Transverse colon (tissue), 4 donors: Measurements from ENCODE around the gene COMTD1. TPM values are rescaled to one million over a fixed set of nuclear protein-coding genes. Genes with fewer than 3 reads are reported as not detected.

Experiments
- DNase-seq: peaks from one replicate; pipeline ENCODE4 v3.0.0-alpha.2; 2019
- H3K27ac ChIP-seq, 4 donors: fragments of 200-600 bp; sonication (generic); 2 replicates each; pipeline ENCODE4 v1.5.1; 2016 to 2018; ENCODE audit warnings: inconsistent platforms in 4 of 4
- H3K27me3 ChIP-seq: fragments of 200-600 bp; sonication (generic); 2 replicates; pipeline ENCODE4 v1.5.1; 2017; ENCODE audit warnings: inconsistent platforms
- H3K36me3 ChIP-seq, 4 donors: fragments of 200-600 bp; sonication (generic); 2 replicates each; pipeline ENCODE4 v1.5.1; 2017 to 2019; ENCODE audit warnings: inconsistent platforms in 4 of 4
- H3K4me1 ChIP-seq, 4 donors: fragments of 200-600 bp; sonication (generic); 2 replicates each; pipeline ENCODE4 v1.5.1; 2017 to 2020; ENCODE audit warnings: inconsistent platforms in 4 of 4
- H3K4me3 ChIP-seq, 4 donors: fragments of 200-600 bp; sonication (generic); 1 replicate in 1 of 4; 2 replicates in 3 of 4; pipeline versions ENCODE4 v1.5.1 to v1.6.1; 2017 to 2019; ENCODE audit warnings: inconsistent platforms in 4 of 4
- H3K9me3 ChIP-seq, 2 donors: fragments of 200-600 bp; sonication (generic); 2 replicates each; pipeline ENCODE4 v1.5.1; 2017 to 2019; ENCODE audit warnings: inconsistent platforms in 2 of 2
- CTCF ChIP-seq, 5 experiments: fragments of 200-600 bp in 3 of 5; fragments of 450-650 bp in 2 of 5; sonication (generic) in 3 of 5; IDR thresholded peaks; 1 replicate in 2 of 5; 2 replicates in 3 of 5; pipeline ENCODE4 v1.5.1; 2016 to 2017; ENCODE audit warnings: antibody characterized with exemption in 5 of 5, inconsistent platforms in 3 of 5, mild to moderate bottlenecking in 2 of 5, moderate library complexity in 1 of 5
- EP300 ChIP-seq: sonication (generic); formaldehyde crosslinking; IDR thresholded peaks from one replicate; pipeline ENCODE4 v1.6.1; 2017; ENCODE audit warnings: antibody characterized with exemption, low read depth
- POLR2A ChIP-seq: fragments of 450-650 bp; IDR thresholded peaks from one replicate; pipeline ENCODE4 v1.6.1; 2016; ENCODE audit warnings: antibody characterized with exemption, mild to moderate bottlenecking, moderate library complexity
- POLR2AphosphoS5 ChIP-seq, 3 donors: sonication (generic); formaldehyde crosslinking; IDR thresholded peaks; one replicate each; pipeline ENCODE4 v1.6.1; 2016; ENCODE audit warnings: antibody characterized with exemption in 3 of 3
- WGBS, 2 donors: methylation state at CpG; one replicate each; pipeline ENCODE4 v1.1.5; 2018; ENCODE audit warnings: low coverage in 1 of 2; 5-methylcytosine and 5-hydroxymethylcytosine counted together
- in situ Hi-C, 4 donors: fragments of 200-750 bp; cut with MboI; loops; one replicate each; pipeline versions ENCODE4 v1.15.0 to v1.15.1; 2017; ENCODE audit warnings: low sequenced_read_pairs in 3 of 4, low pct_ligation_motif_present in 1 of 4, low pct_unique_long_range_greater_than_20kb in 1 of 4
- intact Hi-C: fragments of 100-400 bp; cut with DNase I; formaldehyde crosslinking; loops from one replicate; pipeline ENCODE4 v1.15.1; 2023; ENCODE audit warnings: low total_unique reads
- small RNA-seq, 4 donors: library from RNA; depleted of rRNA; stranded (forward); fragments of <200 nt; gene quantifications; one replicate each; pipeline ENCODE3, GENCODE V24; 2016
- total RNA-seq, 4 donors: library from RNA; depleted of rRNA; stranded (reverse); fragments of >200 nt; gene quantifications; one replicate each; pipeline ENCODE4 v1.1.0, GENCODE V29; 2016

Gene COMTD1
- total RNA-seq, 4 donors from 2014 or later = 90.7 to 761 (median 173) TPM

GRCh38 chr10:75187961-75188426, 47.8 kb downstream of the COMTD1 start:
- intact Hi-C loops (loop anchor here (5.0 kb wide), 1 partner anchor 49 kb away; the partner anchor contains the start of gene COMTD1), in situ Hi-C loops (no loop called here)

GRCh38 chr10:75186310-75186709, 49.4 kb downstream of the COMTD1 start:
- in situ Hi-C loops = no loop called here

More at GRCh38 chr10:75187961-75188426, 47.8 kb downstream of the COMTD1 start:
- peak; percentile 68 for DNase-seq
- Histone ChIP-seq H3K4me1 (peaks cover 3 to 56% (median 28%) of the 10 kb centered on the region in 4 donors), H3K36me3 (no peaks in the 10 kb centered on the region), H3K4me3 (no peak overlapping the region), H3K9me3 (no peaks in the 10 kb centered on the region), H3K27ac (peak overlapping the region in 3 of 4 donors; percentile 32 to 50 (median 39)), H3K27me3 (no peaks in the 10 kb centered on the region)
- 43 to 69% methylated on average over 2 to 3 of the region's 3 CpGs for WGBS, 2 donors
- TF ChIP-seq CTCF (IDR thresholded peaks at IDR 0.05) (peak; percentile 61 to 81 (median 70)), POLR2AphosphoS5 (IDR thresholded peaks at IDR 0.05) (peak in 1 of 3 donors; percentile 6), EP300 (no peak), POLR2A (no peak)

More at GRCh38 chr10:75186310-75186709, 49.4 kb downstream of the COMTD1 start:
- Histone ChIP-seq H3K27me3 (no peaks in the 10 kb centered on the region), H3K4me3 (no peak overlapping the region), H3K9me3 (no peaks in the 10 kb centered on the region), H3K36me3 (peaks cover 0 to 5% (median 0%) of the 10 kb centered on the region in 4 donors), H3K4me1 (peaks cover 0 to 41% (median 13%) of the 10 kb centered on the region in 4 donors), H3K27ac (peak overlapping the region in 2 of 4 donors; percentile 9 to 44)
- intact Hi-C loops = loop anchor here (5.0 kb wide), 1 partner anchor 51 kb away; the partner anchor contains the start of gene COMTD1
- TF ChIP-seq EP300 = no peak
- TF ChIP-seq CTCF (IDR thresholded peaks at IDR 0.05) = no peak
- no peak for TF ChIP-seq POLR2A
- no peak for TF ChIP-seq POLR2AphosphoS5 (IDR thresholded peaks at IDR 0.05)
- no peak for DNase-seq
- WGBS, 2 donors = 35% methylated on average over 4 of the region's 4 CpGs; no CpG with 5 or more reads in 1 of the 2 donors

Small RNA genes within 50 kb of the gene (small RNA-seq; reads per million reads assigned to genes)
- gene HMGA1P5 (0 reads per million in 4 donors), gene RPL39P25 (0 reads per million in 4 donors)

Other genes with a start within 250 kb of the COMTD1 start
- gene SAMD8, start 124.3 kb downstream of the COMTD1 start, total RNA-seq = 10 to 100 TPM in 3 of 4 donors, 1 to 10 TPM in 1; 4.6 to 26.6 (median 17.7) TPM
- gene VDAC2, start 25.2 kb downstream of the COMTD1 start, total RNA-seq = 100 to 1,000 TPM in 3 of 4 donors, 10 to 100 TPM in 1; 52.1 to 234 (median 149) TPM
- 10 to 100 TPM in 1 of 4 donors, 1 to 10 TPM in 3; 3.0 to 17.9 (median 7.2) TPM for gene ZNF503, start 165.8 kb upstream of the COMTD1 start, total RNA-seq
- gene LRMDA, start 195.7 kb upstream of the COMTD1 start, total RNA-seq = 1 to 10 TPM; 2.2 to 7.8 (median 4.5) TPM